HepG2 (cell line): ENCODE data around the gene BANP. TPM values are rescaled to one million over a fixed set of nuclear protein-coding genes. Genes with fewer than 3 reads are reported as not detected.

ENCODE experiments used
- CCAR2 ChIP-seq: fragments of 200-400 bp; formaldehyde crosslinking; optimal IDR thresholded peaks from 2 replicates; pipeline ENCODE3; 2018; ENCODE audit warnings: low read depth, mild to moderate bottlenecking, low read length, moderate library complexity
- ELF1 ChIP-seq: sonication (generic); formaldehyde crosslinking; IDR thresholded peaks from 2 replicates; pipeline ENCODE4 v1.4.0; 2020; ENCODE audit warnings: missing genetic modification reagents
- FOXO1 ChIP-seq: sonication (generic); formaldehyde crosslinking; IDR thresholded peaks from 2 replicates; pipeline ENCODE4 v1.4.0; 2020; ENCODE audit warnings: missing genetic modification reagents
- IRF1 ChIP-seq: sonication (generic); formaldehyde crosslinking; IDR thresholded peaks from 2 replicates; pipeline ENCODE4 v1.4.0; 2020; ENCODE audit warnings: low read depth, mild to moderate bottlenecking, missing genetic modification reagents
- KDM2A ChIP-seq: sonication (generic); formaldehyde crosslinking; IDR thresholded peaks from 2 replicates; pipeline ENCODE4 v1.4.0; 2020; ENCODE audit warnings: low read depth, missing genetic modification reagents, borderline replicate concordance
- KLF13 ChIP-seq: sonication (generic); formaldehyde crosslinking; IDR thresholded peaks from 2 replicates; pipeline ENCODE4 v1.4.0; 2020; ENCODE audit warnings: mild to moderate bottlenecking, missing genetic modification reagents
- KLF9 ChIP-seq: IDR thresholded peaks from 2 replicates; pipeline ENCODE4 v1.6.1; 2016; ENCODE audit warnings: low read depth
- MAFG ChIP-seq: sonication (generic); formaldehyde crosslinking; IDR thresholded peaks from 2 replicates; pipeline ENCODE4 v1.5.1; 2020; ENCODE audit warnings: mild to moderate bottlenecking, missing genetic modification reagents
- MTERF4 ChIP-seq: sonication (generic); formaldehyde crosslinking; IDR thresholded peaks from 2 replicates; pipeline ENCODE4 v1.8.0; 2023; ENCODE audit warnings: mild to moderate bottlenecking, missing genetic modification reagents
- NONO ChIP-seq, 2 experiments: fragments of 450-650 bp in 1 of 2; sonication (generic) in 1 of 2; formaldehyde crosslinking in 1 of 2; IDR thresholded peaks in 1 of 2; conservative IDR thresholded peaks in 1 of 2; 2 replicates each; pipeline versions ENCODE4 v1.6.1 to v1.8.0; 2017 to 2022; ENCODE audit warnings: mild to moderate bottlenecking in 1 of 2, missing genetic modification reagents in 1 of 2, moderate library complexity in 1 of 2
- SMAD9 ChIP-seq: sonication (generic); formaldehyde crosslinking; IDR thresholded peaks from 2 replicates; pipeline ENCODE4 v1.5.1; 2020; ENCODE audit warnings: mild to moderate bottlenecking, missing genetic modification reagents
- SNAI1 ChIP-seq: sonication (generic); formaldehyde crosslinking; IDR thresholded peaks from 2 replicates; pipeline ENCODE4 v1.5.0; 2020; ENCODE audit warnings: mild to moderate bottlenecking, missing genetic modification reagents, borderline replicate concordance
- SRY ChIP-seq: sonication (generic); formaldehyde crosslinking; IDR thresholded peaks from 2 replicates; pipeline ENCODE4 v1.8.0; 2022; ENCODE audit warnings: mild to moderate bottlenecking, missing genetic modification reagents
- ZFP36 ChIP-seq: fragments of 150-350 bp; IDR thresholded peaks from 2 replicates; pipeline ENCODE4 v1.6.1; 2018; ENCODE audit warnings: borderline replicate concordance, low read length, low read depth; ENCODE audit not compliant: partially characterized antibody
- ZNF143 ChIP-seq: sonication (generic); formaldehyde crosslinking; IDR thresholded peaks from 2 replicates; pipeline ENCODE4 v1.4.0; 2020; ENCODE audit warnings: missing genetic modification reagents
- ZNF850 ChIP-seq: sonication (generic); formaldehyde crosslinking; conservative IDR thresholded peaks from 2 replicates; pipeline ENCODE4 v1.9.0; 2021; ENCODE audit warnings: mild to moderate bottlenecking, missing genetic modification reagents
- ZNF883 ChIP-seq: sonication (generic); formaldehyde crosslinking; IDR thresholded peaks from 2 replicates; pipeline ENCODE4 v1.5.1; 2020; ENCODE audit warnings: mild to moderate bottlenecking, missing genetic modification reagents; ENCODE audit errors: not compliant biosample characterization
- polyA plus RNA-seq, 8 experiments: library from polyadenylated mRNA; depleted of rRNA in 3 of 8; stranded (reverse) in 7 of 8; unstranded in 1 of 8; fragments of >200 nt; fragmentation: Illumina TruSeq in 4 of 8; extraction: Trizol in 4 of 8; gene quantifications; 2 replicates each; pipeline versions ENCODE4 v1.2.1 to v1.2.3, GENCODE V29; 2011 to 2016; ENCODE audit warnings: low read depth in 4 of 8, missing spikeins in 1 of 8, mixed read lengths in 1 of 8; ENCODE audit not compliant: insufficient read depth in 1 of 8
- total RNA-seq, 5 experiments: library from RNA; depleted of rRNA; stranded (reverse); fragments of >200 nt; fragmentation: Illumina TruSeq; extraction: Trizol; gene quantifications; 2 replicates each; pipeline ENCODE4 v1.2.3, GENCODE V29; 2016; ENCODE audit warnings: low read depth in 1 of 5
- TF ChIP-seq, protein P1 (sequence below), 2 experiments: fragments of 450-650 bp in 1 of 2; sonication (generic) in 1 of 2; formaldehyde crosslinking; IDR thresholded peaks; 2 replicates each; pipeline versions ENCODE4 v1.5.0 to v1.8.0; 2020 to 2022; ENCODE audit warnings: mild to moderate bottlenecking in 1 of 2, missing genetic modification reagents in 1 of 2
- TF ChIP-seq, protein P2 (sequence below): sonication (generic); formaldehyde crosslinking; IDR thresholded peaks from 2 replicates; pipeline ENCODE4 v1.5.0; 2020; ENCODE audit warnings: mild to moderate bottlenecking, low read depth, missing genetic modification reagents, borderline replicate concordance
- TF ChIP-seq, protein P3 (sequence below): sonication (generic); formaldehyde crosslinking; IDR thresholded peaks from 2 replicates; pipeline ENCODE4 v1.4.0; 2020; ENCODE audit warnings: missing genetic modification reagents, mild to moderate bottlenecking, borderline replicate concordance

BANP gene
- total and polyA plus RNA-seq, 2 of the 13 experiments (the other 11 are each of a cell fraction or from before 2014, with no cell fraction given) = 20.2 to 23.8 TPM

DNA sequence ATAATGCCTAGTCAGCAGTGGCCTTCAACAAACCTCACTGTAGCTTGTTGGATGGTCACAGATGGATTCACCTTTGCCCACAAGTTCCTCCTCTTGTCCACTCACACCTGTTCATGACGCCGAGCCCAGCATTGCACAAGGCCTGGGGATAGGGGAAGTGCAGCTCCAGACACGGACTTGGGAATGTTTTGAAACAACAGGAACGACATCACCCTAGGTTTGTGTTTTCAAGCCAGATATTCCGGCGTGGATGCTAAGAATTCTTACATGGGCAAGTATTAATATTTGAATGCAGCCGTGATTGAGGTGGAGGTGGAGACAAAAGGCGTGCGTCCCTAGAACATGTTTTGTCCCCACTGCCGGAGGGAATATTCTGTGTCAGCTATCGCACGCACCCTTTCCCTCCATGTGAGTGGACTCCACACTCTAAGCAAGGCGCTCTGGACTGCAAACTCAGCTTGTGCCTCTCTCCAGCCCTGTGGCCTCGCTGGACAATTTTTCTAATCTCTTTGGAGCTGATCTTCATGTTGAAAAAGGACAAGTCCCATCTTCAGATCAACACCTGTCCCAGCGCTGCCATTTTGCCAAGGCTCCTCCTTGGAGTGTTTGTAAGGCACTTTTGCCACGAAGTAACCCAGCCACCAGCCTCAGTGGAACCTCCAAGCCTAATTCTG, 2.0 kb upstream of the BANP start (continued):
- TF ChIP-seq, protein P1, sequence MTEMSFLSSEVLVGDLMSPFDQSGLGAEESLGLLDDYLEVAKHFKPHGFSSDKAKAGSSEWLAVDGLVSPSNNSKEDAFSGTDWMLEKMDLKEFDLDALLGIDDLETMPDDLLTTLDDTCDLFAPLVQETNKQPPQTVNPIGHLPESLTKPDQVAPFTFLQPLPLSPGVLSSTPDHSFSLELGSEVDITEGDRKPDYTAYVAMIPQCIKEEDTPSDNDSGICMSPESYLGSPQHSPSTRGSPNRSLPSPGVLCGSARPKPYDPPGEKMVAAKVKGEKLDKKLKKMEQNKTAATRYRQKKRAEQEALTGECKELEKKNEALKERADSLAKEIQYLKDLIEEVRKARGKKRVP (CRISPR knock-in tag; IDR thresholded peaks at IDR 0.05) = peak in 1 of 2 experiments; percentile 25; a peak in 1 of 4 replicates
- TF ChIP-seq, protein P2, sequence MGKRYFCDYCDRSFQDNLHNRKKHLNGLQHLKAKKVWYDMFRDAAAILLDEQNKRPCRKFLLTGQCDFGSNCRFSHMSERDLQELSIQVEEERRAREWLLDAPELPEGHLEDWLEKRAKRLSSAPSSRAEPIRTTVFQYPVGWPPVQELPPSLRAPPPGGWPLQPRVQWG = no peak
- TF ChIP-seq IRF1 (CRISPR knock-in tag) (0 out of 2 replicates have a peak, but pooled peaks have one; percentile 30), SMAD9 (CRISPR knock-in tag) (no peak), KDM2A (CRISPR knock-in tag) (peak; percentile 56; the same call in 1 of the 2 replicates), KLF13 (no peak), KLF9 (CRISPR knock-in tag) (no peak), ZFP36 (no peak), ZNF883 (CRISPR knock-in tag) (peak; percentile 72), CCAR2 (no peak), MAFG (CRISPR knock-in tag) (peak; percentile 60; the same call in 1 of the 2 replicates), FOXO1 (CRISPR knock-in tag) (no peak), ZNF143 (peak; percentile 25; the same call in 1 of the 2 replicates), MTERF4 (CRISPR knock-in tag) (no peak), SNAI1 (CRISPR knock-in tag) (no peak; the same call in 1 of the 2 replicates), NONO (IDR thresholded peaks at IDR 0.05) (no peak), NONO (CRISPR knock-in tag; conservative IDR thresholded peaks at IDR 0.05) (peak; percentile 60; the same call in 1 of the 2 replicates), ZNF850 (CRISPR knock-in tag) (no peak), SRY (CRISPR knock-in tag) (peak; percentile 39; the same call in 1 of the 2 replicates), ELF1 (CRISPR knock-in tag) (peak; percentile 67)
- TF ChIP-seq, protein P3, sequence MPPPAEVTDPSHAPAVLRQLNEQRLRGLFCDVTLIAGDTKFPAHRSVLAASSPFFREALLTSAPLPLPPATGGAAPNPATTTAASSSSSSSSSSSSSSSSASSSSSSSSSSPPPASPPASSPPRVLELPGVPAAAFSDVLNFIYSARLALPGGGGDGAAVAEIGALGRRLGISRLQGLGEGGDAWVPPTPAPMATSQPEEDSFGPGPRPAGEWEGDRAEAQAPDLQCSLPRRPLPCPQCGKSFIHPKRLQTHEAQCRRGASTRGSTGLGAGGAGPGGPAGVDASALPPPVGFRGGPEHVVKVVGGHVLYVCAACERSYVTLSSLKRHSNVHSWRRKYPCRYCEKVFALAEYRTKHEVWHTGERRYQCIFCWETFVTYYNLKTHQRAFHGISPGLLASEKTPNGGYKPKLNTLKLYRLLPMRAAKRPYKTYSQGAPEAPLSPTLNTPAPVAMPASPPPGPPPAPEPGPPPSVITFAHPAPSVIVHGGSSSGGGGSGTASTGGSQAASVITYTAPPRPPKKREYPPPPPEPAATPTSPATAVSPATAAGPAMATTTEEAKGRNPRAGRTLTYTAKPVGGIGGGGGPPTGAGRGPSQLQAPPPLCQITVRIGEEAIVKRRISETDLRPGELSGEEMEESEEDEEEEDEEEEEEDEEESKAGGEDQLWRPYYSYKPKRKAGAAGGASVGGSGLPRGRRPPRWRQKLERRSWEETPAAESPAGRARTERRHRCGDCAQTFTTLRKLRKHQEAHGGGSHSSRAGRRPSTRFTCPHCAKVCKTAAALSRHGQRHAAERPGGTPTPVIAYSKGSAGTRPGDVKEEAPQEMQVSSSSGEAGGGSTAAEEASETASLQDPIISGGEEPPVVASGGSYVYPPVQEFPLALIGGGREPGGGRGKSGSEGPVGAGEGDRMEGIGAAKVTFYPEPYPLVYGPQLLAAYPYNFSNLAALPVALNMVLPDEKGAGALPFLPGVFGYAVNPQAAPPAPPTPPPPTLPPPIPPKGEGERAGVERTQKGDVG (CRISPR knock-in tag) = no peak
